CD4-positive, alpha-beta T cell treated with Interleukin-15 for 4 hours (primary cell): Measurements from ENCODE around the gene ARFGAP3.

ENCODE experiments used
- DNase-seq: peaks from one replicate; pipeline ENCODE4 v3.0.0-alpha.2; 2020; ENCODE audit warnings: low spot score

Gene ARFGAP3

DNA sequence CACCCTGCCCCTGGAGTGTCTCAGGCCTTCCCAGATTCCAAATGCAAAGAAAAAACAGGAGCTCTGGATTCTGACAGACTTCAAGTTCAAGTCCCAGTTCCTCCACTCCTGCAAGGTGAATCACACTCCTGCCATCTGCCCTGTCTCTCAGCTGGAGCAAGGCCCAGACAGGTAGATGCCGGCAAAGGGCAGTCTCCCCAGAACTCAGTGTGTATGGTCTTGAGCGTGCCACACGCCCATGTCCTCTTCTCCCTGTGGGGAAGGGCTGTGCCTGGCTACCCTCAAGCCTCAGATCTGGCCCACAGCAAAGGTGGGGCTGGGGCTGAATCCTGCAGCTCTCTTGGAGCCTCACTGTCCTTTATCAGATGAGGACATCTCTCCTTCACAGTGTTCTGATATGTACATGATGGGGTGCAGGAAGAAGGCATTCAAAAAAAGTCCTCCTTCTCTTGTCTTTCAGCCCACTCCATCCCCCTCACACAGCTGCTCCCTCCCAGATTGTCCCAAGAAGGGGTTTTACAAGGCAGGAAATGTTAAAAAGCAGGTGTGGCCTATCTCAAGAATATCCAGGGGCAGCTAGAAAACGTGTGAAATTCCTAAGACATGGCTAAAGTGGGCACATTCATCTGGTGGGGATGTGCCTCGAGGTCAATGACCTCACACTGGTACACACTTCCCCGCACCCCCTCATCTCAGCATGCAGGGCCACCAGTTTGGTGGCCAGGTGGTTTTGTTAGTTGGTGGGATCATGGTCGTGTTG lies 27.7 kb upstream of the ARFGAP3 start:
- no peak for DNase-seq

DNA sequence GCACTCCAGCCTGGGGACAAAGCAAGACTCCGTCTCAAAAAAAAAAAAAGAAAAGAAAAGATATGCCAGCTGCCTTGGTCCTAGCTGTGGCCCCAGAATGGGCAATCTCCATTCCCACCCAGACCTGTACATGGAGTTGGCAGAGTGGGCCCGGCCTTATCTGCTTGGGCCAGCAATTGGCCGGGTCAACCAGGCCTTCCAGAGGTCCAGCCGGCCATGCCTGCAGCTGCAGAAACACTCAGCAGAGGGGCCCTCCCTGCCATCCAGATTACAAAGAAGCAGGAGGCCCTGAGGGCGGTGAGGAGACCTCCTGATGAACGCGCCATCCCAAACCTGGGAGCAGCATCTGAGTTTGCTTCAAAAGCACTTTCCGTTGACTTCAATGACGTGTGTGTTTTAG lies 26.9 kb upstream of the ARFGAP3 start:
- no peak for DNase-seq

- no peak for DNase-seq
Measured at GRCh38 chr22:42883121-42883520, 26.0 kb upstream of the ARFGAP3 start.

GRCh38 chr22:42881982-42882656 lies 25.0 kb upstream of the ARFGAP3 start:
- DNase-seq, result no peak

GRCh38 chr22:42881298-42881697 lies 24.2 kb upstream of the ARFGAP3 start:
- no peak for DNase-seq

- DNase-seq, result no peak
Measured at GRCh38 chr22:42880815-42881214, 23.7 kb upstream of the ARFGAP3 start.

DNA sequence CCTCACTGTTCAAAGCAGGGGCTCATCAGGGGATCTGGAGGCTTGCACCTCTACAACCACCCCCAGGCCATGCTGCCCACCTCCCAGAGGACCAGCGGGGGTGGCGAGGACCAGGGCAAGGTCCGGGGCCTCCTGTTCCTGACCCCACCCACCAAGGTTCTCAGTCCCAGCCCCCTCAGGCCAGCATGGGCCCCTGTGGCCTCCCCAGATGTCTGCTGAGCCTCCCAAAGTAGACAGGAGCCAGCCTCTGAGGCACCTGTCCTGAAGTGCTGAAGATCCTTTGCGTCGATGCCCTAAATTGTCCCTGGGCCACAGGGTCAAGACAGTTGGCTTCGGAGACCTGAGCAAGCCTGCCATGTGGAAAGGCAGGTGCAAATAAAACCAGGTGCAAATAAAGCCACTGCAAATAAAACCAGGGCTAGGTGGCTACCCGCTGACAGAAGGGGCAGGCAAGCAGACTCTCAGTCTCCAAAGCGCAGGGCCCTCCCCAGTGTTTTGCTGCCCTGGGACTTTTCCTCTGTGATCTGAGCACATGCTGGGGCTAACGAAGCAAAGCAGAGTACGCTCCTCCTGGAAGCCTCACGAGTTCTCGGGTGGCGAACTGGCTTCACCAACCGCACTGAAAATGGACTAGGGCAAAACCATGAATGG lies 22.4 kb upstream of the ARFGAP3 start:
- DNase-seq, result no peak

GRCh38 chr22:42878561-42879305 lies 21.7 kb upstream of the ARFGAP3 start:
- DNase-seq, result no peak

GRCh38 chr22:42877597-42878340 lies 20.7 kb upstream of the ARFGAP3 start:
- DNase-seq, result no peak

DNA sequence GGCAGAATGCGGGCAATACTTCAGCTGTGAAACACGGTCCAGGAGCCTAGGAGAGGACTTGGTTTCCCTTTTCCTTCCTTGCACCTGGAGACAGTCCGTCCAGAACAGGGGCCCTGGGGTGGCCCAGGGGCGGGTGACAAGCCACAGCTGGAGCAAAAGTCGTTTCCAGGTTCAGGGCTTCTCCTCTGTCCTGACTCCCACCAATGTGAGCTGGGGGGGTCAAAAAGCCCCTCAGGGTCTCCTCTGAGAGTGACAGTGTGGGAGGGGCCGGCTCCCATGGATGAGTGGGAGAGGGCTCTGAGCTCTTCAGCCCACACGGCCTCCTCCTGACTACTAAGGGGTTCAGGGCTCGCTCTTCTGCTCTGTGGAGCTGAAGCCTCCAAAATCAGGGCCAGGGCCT lies 20.1 kb upstream of the ARFGAP3 start:
- DNase-seq, result no peak

DNA sequence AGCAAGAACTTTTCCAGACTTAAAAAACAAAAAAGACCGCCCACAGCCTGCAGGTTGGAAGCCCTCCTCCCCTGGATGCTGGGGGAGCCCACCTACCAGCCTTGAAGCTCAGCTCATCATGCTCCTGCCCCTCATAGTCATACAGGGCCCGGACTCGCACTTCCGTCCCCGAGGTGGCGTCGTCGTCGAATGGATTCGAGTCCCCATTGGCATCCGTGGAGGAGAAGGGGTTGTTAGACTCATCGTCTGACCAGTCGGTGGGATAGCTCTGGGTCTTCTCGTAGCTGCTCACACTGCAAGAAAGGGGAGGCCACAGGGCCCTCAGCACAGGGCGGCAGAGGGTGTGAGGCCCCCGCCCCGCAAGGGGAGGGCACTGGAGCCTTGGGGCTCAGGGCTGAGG lies 19.0 kb upstream of the ARFGAP3 start:
- DNase-seq, result no peak

- no peak for DNase-seq
Measured at GRCh38 chr22:42874010-42874409, 16.9 kb upstream of the ARFGAP3 start.

DNA sequence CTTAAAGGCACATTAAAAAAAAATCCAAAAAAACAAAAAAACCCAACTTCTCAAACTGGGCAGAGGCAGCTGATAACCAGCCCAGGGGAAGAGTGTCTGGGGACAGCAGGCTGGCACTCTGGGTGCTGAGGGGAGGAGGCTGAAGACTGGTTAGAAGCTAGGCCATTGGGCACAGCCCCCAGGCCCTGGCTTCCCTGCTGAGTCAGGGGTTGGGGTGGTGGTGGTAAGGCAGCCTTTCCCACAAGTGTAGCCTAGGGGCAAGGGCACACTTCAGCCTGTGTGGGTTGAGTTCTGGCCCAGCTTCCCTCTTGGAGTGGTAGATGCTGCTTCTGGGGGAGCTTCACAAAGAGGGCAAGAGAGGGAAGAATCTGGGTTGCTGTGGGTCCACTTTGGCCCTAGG lies 16.3 kb upstream of the ARFGAP3 start:
- no peak for DNase-seq

- DNase-seq, result no peak
Measured at GRCh38 chr22:42872821-42873220, 15.7 kb upstream of the ARFGAP3 start.

- no peak for DNase-seq
Measured at GRCh38 chr22:42871146-42872050, 14.3 kb upstream of the ARFGAP3 start.

GRCh38 chr22:42869888-42870480 lies 12.9 kb upstream of the ARFGAP3 start:
- DNase-seq, result no peak

DNA sequence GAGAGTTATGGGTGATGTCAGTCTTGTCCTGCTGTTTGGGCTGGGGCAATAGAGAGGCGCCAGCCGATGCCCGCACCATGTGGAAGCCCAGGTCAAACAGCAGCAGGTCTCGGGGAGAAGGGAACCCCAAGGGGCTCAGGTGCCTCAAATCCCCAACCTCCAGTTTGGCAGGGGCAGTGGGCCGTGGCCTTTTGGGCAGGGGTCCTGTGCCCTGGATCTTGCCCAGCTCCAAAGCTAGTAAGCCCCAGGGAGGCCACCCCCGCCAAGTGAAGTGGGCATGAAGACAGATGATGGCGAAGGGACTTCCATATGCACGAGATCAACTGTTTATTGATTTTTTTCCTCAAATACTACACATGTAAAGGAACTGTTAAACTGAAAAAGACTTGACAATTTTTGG lies 12.4 kb upstream of the ARFGAP3 start:
- DNase-seq, result no peak

DNA sequence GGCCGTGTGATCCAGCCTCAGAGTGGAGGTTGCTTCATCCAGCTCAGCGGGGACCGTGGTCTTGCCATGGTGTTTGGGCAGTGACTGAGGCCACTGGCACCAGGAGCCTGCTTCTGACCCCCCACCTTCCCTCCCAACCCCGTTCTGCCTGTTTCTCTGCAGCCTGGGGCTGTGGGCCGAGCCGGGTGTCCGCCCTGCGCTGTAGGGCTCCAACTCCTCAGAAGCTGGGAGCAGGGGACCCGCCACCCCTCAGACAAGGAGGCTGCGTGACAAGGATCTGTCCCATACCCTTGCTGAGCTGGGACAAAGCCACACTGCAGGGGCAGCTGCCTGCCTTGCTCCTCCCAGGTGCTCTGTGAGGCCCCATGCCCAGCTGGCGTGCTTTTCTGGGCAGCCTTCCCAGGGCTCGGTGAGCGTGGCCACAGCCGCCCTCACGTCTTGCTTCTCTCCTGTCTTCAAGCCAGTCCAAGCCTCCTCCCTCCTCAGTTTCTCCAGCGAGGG lies 11.7 kb upstream of the ARFGAP3 start:
- no peak for DNase-seq

- DNase-seq, result no peak
Measured at GRCh38 chr22:42866100-42866499, 9.0 kb upstream of the ARFGAP3 start.

- no peak for DNase-seq
Measured at GRCh38 chr22:42865536-42865935, 8.5 kb upstream of the ARFGAP3 start.
